Measurements from ENCODE around the gene DCXR. TPM values are rescaled to one million over a fixed set of nuclear protein-coding genes. Genes with fewer than 3 reads are reported as not detected.

The DCXR gene
- 44.4 and 57.6 TPM in 2 replicates for total RNA-seq

DNA sequence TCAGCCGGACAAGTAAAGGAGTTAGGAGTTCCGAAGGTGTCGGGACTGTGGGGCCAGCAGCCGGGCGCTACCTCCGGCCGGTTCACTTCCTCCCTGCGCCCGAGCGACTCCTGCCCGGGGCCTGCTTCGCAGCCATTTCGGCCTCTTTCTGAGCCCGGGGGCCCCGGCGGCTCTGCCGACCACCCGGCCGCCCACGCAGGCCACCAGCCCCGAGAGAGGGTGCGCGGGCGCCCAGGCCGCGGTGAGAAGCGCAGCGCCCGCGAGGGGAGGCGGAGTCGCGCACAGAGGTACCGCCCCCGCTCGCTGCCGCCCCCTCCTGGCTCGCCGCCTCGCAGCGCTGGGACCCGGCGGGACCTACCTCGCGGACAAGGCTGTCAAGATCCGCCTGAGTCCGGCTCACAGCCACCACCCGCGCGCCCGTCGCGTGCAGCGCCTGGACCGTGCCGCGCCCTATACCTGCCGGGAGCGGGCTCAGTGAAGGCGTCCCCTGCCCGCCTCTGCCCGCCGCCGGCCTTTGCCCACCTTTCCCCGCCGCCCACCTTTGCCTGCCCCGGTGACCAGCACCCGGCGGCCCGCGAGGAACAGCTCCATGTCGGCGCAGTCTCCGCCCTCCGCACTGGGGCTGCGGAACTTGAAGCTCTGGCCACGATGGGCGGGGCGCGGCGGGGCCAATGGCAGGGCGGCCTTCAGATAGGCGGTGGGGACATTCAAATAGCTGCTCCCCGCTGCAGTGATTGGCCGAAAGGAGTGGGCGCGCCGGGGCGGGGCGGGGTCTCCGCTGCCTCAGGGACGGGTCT lies at the start of gene DCXR:
Gene DCXR, minus strand, starts transcription at position 606 of the 797 bp plus-strand sequence. Its CDS starts 15 bp downstream, at position 591.

DNA sequence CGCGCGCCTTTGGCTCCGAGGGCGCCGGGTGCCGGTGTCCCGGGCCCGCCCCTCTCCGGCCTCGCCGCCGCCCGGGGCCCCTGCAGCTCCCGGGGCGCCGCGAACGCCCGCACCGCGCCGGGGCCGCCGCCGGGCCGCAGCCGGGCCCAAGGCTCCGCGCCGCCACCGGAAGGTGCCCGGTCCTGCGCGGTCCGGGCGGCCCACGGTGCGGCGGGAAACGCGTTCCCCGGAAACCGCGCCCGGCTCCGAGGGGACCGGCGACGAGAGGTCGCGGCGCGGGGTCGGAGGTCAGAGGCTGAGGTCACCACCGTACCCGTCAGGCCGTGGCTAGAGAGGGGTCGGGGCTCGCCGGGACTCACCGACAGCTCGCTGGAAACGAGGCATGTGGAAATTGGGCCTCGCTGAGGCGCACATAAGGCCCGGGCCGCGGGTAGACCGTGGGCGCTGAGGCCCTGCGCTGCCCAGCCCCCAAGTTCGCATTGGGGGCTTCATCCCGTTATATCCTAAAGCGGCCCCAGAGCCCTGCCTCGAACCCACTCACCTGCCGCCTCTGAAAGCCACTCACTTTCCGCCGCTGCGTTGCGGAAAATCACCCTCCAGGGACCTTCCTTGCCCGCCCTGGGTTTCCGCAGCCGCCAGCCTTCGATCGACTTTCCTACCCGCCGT lies 28.3 kb upstream of the DCXR start, which contains the start of gene DUS1L:
Gene DUS1L, minus strand, starts transcription at position 167 of the 666 bp plus-strand sequence. CDS start 745 bp downstream, outside the sequence.

DNA sequence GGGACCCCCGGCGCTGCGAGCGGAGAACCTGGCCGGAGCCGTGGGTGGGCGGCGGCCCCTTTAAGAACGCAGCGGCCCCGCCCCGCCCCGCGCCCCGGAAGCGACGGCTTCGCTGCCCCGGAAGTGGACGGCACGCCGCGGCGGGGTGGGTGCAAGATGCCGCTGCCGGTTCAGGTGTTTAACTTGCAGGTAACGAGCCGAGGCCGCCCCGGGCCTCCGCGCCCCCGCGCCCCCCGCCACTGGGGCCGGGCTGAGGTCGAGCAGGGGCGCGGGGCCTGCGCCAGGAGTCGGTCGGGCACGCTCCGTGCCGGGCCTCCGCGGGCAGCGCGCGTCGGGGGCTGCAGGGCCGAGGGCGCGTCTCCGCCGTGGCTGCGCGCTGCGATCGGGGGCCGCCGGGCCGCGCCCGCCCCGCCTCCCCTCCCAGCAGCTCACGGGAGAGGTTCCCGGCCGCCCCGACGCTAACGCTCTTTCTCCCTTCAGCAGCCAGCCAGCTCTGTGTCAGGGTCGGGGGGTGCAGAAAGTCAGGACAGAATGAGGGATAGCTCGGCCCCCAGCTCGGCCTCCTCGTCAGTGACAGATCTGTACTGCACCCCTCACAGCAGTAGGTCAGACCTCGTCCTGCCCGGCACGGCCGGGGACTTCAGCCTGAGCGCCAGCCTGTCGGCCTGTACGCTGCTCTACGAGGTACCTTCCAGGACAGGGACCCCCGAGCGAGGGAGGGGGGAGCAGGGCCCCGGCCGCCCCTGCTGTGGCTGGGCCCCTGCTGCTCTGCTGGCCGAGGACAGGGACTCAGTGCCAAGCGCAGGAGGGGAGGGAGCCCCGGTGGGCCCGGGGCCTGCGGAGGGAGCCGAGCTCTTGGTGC lies 14.5 kb upstream of the DCXR start, which contains the start of the genes GPS1 and RFNG:
Gene GPS1, plus strand, starts transcription at position 123 of the 862 bp plus-strand sequence. Its CDS starts 34 bp downstream, at position 157.
Gene RFNG, minus strand, starts transcription at position 36 of the 862 bp plus-strand sequence. CDS start 45 bp downstream, outside the sequence.

GRCh38 chr17:82031303-82031884 lies 6.1 kb downstream of the DCXR start, which contains the start of gene RAC3:
RAC3 (plus strand) TSS chr17:82031678; CDS start chr17:82031762, 84 bp downstream.

GRCh38 chr17:82022981-82023446 lies 14.5 kb downstream of the DCXR start, which contains the start of gene LRRC45:
LRRC45 (plus strand) TSS chr17:82023305; CDS start chr17:82023644, 339 bp downstream.

GRCh38 chr17:82022310-82022980 lies 15.1 kb downstream of the DCXR start, which contains the start of gene CENPX:
CENPX (minus strand) TSS chr17:82022878; CDS start chr17:82022861, 17 bp downstream.

Other genes starting within 250 kb of the DCXR start
- 0.09 TPM in 1 of 2 replicates, not detected in the other for gene GCGR, start 233.5 kb downstream of the DCXR start, total RNA-seq
- 78.6 and 95.7 TPM in 2 replicates for gene MCRIP1, start 204.4 kb downstream of the DCXR start, total RNA-seq
- not detected in 2 replicates for gene PPP1R27, start 202.6 kb downstream of the DCXR start, total RNA-seq
- gene P4HB, start 177.2 kb downstream of the DCXR start, total RNA-seq: 1,172 and 1,485 TPM in 2 replicates
- 48.4 and 63.1 TPM in 2 replicates for gene ARHGDIA, start 166.4 kb downstream of the DCXR start, total RNA-seq
- 109 and 112 TPM in 2 replicates for gene ALYREF, start 146.1 kb downstream of the DCXR start, total RNA-seq
- gene ANAPC11, start 146.0 kb downstream of the DCXR start, total RNA-seq: 198 and 226 TPM in 2 replicates
- gene NPB, start 135.5 kb downstream of the DCXR start, total RNA-seq: 0.28 and 0.46 TPM in 2 replicates
- 61.2 and 81.8 TPM in 2 replicates for gene PCYT2, start 126.3 kb downstream of the DCXR start, total RNA-seq
- gene SIRT7, start 119.5 kb downstream of the DCXR start, total RNA-seq: 16.9 and 21.2 TPM in 2 replicates
- 13.7 and 17.0 TPM in 2 replicates for gene MAFG, start 110.0 kb downstream of the DCXR start, total RNA-seq
- 105 and 117 TPM in 2 replicates for gene PYCR1, start 100.4 kb downstream of the DCXR start, total RNA-seq
- gene MYADML2, start 90.5 kb downstream of the DCXR start, total RNA-seq: not detected in 2 replicates
- under 0.01 and 0.09 TPM in 2 replicates for gene NOTUM, start 76.5 kb downstream of the DCXR start, total RNA-seq
- 25.0 and 26.6 TPM in 2 replicates for gene ASPSCR1, start 60.1 kb downstream of the DCXR start, total RNA-seq
- 14.4 and 20.1 TPM in 2 replicates for gene CENPX, start 14.8 kb downstream of the DCXR start, total RNA-seq
- gene LRRC45, start 14.4 kb downstream of the DCXR start, total RNA-seq: 9.2 and 11.1 TPM in 2 replicates
- 5.7 and 10.6 TPM in 2 replicates for gene RAC3, start 6.0 kb downstream of the DCXR start, total RNA-seq
- gene RFNG, start 14.1 kb upstream of the DCXR start, total RNA-seq: 27.9 and 44.6 TPM in 2 replicates
- gene GPS1, start 14.2 kb upstream of the DCXR start, total RNA-seq: 85.9 and 88.7 TPM in 2 replicates
- gene DUS1L, start 28.1 kb upstream of the DCXR start, total RNA-seq: 48.6 and 57.0 TPM in 2 replicates
- 67.0 and 94.7 TPM in 2 replicates for gene FASN, start 60.5 kb upstream of the DCXR start, total RNA-seq
- 11.1 and 16.0 TPM in 2 replicates for gene CCDC57, start 175.1 kb upstream of the DCXR start, total RNA-seq
- 165 and 326 TPM in 2 replicates for gene SLC16A3, start 191.3 kb upstream of the DCXR start, total RNA-seq
- 40.1 and 46.3 TPM in 2 replicates for gene CSNK1D, start 236.0 kb upstream of the DCXR start, total RNA-seq